ENCODE results near the gene TAF15. TPM values are rescaled to one million over a fixed set of nuclear protein-coding genes. Genes with fewer than 3 reads are reported as not detected.

Gene TAF15
- total RNA-seq = 94.8 TPM
- long read RNA-seq, partial matches to known transcripts = 0 of 3 reads
- long read RNA-seq, other reads (novel, unspliced or antisense) = 0 of 3 reads

DNA sequence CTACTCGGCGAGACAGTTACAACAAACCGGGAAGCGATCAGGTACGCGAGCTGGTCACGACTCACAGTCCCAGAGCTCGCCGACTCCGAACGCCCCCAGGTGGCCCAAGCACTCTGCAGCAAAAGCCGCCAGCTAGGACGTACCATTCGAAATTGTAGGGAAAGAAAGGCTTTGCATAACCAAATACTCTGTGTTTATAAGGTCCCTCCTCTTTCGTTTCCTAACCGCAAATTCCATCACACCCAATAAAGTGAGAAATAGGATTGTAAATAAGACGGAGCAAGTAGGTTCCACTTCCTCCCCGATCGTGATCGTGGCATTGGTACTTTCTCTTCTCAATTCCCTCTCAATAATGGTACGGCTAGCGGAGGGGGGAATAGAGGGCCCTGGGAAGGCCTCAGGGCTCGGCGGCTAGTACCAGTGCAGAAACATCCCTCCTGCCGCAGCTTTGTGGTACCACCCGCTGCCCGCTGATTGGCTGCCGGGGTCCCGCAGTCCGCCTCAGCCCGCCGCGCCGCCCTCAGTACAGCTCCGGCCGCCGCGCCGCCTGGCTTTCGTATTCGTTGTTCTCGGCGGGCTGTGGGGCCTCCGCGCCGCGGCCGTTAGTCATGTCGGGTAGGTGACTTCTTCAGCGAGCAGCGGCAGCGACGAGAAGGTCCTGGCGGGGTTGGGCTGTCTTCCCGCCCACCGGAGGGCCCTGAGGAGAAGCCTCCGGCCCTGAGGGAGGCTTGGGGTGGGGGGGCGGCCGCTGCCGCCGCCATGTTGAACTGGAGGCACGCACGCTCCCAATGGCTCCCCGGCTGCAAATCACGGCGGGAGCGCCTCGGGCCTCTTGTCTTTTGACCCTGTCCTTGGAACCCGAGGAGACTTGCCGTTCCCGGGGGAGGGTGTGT, at the start of gene TAF15:
TSS of gene TAF15 (plus strand) at position 523 of the 893 bp plus-strand sequence. CDS start at position 609, 86 bp downstream.
- intact Hi-C loops (cut with DNase I) = no loop called here
- ATAC-seq (ENCODE audit: poor library complexity) = peak; percentile 98
- DNase-seq = peak; percentile 97

DNA sequence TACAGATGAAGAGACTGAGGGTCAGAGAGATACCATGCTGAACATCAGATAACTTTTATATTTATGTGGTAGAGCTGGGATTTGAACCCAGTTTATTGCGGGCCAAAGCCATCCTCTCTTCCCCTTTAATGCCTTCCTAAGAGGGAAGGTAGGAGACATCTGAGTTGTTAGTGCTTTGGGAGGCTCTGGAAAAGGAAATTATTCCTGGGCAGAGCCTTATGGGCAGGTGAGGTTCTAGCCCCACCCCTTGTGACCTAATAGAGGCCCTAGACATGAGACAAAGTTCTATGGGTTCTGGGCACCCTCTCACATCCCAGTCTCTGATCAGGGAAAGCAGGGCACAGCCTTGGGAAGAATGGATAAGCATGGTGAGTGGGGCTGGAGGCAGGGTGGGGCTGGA, 48.7 kb upstream of the TAF15 start, which contains the start of gene C17orf50:
TSS of gene C17orf50 (plus strand) at position 301 of the 400 bp plus-strand sequence. CDS start at position 356, 55 bp downstream.
- ATAC-seq (ENCODE audit: poor library complexity) (no peak), DNase-seq (no peak)
- intact Hi-C loops (cut with DNase I) = no loop called here

DNA sequence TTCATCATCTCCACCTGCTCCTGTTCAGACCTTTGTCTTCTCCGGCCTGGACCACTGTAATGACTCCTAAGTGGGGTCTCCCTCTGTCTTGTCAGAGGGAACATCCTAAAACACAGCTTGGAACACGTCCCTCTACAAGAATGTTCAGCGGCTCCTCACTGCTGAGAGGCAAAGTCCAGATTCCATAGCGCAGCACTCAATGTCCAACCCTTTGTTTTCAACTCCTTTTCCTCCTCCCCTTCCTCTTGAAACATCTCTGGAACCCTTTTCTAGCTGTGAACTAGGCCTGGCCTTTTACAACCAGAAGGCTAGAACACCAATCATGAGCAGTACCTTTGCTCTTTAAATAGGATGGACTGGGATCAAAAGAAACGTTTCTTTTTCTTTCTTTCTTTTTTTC, 47.7 kb upstream of the TAF15 start:
- no peak for DNase-seq
- intact Hi-C loops (cut with DNase I) = no loop called here
- ATAC-seq (ENCODE audit: poor library complexity) = no peak

DNA sequence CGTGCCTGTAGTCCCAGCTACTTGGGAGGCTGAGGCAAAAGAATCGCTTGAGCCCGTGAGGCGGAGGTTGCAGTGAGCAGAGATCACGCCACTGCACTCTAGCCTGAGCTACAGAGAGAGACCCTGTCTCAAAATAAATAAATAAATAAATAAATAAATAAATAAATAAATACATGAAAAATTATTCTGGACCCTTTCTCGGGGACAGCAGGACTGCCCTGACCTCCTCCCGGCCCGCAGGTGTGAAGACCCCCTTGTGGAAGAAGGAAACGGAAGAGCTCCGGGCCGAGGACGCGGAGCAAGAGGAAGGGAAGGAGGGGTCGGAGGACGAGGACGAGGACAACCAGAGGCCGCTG, 45.5 kb upstream of the TAF15 start:
- DNase-seq (no peak), ATAC-seq (ENCODE audit: poor library complexity) (no peak)
- intact Hi-C loops (cut with DNase I) = loop anchor here (1.0 kb wide), 1 partner anchor 41 kb away; no protein-coding TSS in a partner anchor

DNA sequence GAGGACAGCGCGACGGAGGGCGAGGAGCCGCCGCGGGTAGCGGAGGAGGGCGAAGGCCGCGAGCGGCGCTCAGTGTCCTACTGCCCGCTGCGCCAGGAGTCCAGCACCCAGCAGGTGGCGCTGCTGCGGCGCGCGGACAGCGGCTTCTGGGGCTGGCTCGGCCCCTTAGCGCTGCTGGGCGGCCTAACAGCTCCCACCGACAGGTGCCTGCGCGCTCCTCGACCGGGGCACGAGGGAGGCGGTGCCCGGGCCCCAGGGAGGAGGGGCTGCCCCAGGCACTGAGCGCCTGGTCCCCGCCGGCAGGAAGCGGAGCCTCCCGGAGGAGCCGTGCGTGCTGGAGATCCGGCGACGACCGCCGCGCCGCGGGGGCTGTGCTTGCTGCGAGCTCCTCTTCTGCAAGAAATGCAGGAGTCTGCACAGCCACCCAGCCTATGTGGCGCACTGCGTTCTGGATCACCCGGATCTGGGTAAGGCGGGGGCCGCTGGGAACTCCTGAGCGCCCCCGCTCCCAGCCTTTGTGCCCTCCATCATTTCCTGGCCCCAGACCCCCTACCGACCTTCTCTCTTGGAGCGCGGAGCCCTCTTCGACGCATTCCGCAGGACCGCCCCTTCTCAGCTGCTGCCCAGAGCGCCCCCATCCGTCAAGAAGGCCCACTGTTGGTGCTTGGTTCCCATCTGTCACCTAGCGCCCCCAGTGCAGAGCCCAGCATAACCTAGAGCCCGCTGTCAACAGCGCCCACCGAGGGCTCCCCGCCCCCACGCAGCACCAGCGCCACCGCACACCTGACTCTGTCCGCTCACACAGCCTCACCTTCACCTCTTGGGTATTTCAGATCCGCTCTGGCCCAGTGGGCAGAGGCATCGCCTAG, 44.9 kb upstream of the TAF15 start:
- peak; percentile 99 for ATAC-seq (ENCODE audit: poor library complexity)
- DNase-seq = peak; percentile 93
- intact Hi-C loops (cut with DNase I) = loop anchor here (1.0 kb wide), 1 partner anchor 40 kb away; no protein-coding TSS in a partner anchor

DNA sequence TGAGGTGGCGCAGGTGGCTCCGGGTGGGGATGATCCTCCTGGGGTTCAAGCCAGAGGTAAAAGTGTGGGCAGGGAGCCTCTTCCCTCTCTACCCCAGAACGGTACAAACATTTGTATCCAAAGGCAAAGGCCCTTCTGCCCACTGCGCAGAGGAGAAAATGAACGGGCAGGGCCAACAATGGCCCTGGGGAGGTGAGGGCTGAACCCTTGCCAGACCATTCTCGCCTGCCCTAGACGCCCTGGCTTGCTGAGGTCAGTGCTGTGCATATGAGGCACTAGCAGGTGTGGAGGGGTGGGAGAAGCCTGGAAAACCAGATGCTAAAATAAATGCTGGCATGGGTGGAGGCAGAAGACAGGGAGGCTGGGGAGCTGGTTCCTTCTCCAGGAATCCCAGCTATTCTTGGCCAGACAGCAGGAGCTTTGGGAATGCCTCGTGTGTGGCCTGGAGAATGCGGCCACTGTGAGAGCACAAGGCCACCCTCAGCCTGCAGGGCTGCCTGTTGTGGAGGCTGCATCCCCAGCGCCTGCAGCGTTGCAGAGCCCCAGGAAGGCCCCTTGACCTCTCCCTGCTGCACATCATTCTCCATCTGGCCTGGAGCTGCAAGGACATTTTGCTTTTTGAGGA, 44.1 kb upstream of the TAF15 start:
- intact Hi-C loops (cut with DNase I) = no loop called here

DNA sequence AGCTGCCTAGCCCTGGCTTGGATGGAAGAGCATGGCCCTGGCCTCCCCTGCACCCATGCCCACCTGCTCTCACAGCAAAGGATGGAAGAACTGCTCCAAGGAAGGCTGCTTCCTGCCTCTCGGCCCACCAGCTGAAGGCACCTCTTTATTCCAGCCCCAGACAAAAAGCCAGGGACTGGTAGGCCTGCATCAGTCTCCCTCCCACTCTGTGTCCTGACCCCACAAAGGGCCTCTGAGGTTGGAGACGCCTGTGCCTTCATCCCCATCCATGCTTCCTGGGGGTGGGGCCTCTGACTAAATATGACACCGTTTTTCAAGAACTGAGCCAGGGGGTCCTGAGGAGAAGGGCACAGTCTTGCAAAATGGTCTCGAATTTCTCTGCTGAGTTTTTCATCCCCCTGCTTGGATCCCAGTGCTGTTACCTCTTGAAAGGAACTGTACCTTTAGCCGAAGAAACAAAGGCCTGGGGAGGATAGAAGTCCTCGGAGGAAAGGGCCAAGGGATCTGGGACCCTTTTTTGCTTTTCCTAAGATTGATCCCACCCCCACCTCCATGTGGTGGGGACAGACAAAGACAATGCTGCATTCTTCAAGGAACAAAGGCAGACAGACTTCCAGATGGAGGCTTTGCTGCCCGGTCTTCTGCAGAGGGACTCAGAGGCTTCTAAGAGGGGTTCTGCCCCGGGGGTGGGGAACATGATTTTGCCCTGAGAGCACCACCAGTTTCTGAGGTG, 43.4 kb upstream of the TAF15 start:
- DNase-seq (no peak), ATAC-seq (ENCODE audit: poor library complexity) (no peak)
- intact Hi-C loops (cut with DNase I) = no loop called here

More for the DNA sequence above, 44.1 kb upstream of the TAF15 start:
- DNase-seq = no peak
- no peak for ATAC-seq (ENCODE audit: poor library complexity)

DNA sequence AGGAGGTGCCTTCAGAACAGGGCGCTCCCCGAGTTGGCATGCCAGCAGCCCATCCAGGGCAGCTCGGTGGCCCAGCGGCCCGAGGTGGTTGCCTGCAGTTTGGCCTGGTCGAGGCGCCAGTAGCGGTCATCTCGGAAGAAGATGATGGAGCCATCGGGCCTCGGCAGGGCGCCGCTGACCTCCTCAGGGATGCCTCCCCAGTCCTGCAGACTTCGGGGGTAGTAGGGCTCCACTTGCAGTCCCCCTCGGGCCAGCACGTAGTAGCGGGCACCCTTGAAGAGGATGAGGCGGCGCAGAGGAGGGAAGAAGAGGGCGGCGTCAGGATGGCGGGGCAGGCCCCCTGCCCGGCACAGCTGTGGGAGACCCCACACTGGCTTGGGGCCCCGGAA, 42.8 kb upstream of the TAF15 start:
- intact Hi-C loops (cut with DNase I) = no loop called here
- ATAC-seq (ENCODE audit: poor library complexity) (no peak), DNase-seq (no peak)

DNA sequence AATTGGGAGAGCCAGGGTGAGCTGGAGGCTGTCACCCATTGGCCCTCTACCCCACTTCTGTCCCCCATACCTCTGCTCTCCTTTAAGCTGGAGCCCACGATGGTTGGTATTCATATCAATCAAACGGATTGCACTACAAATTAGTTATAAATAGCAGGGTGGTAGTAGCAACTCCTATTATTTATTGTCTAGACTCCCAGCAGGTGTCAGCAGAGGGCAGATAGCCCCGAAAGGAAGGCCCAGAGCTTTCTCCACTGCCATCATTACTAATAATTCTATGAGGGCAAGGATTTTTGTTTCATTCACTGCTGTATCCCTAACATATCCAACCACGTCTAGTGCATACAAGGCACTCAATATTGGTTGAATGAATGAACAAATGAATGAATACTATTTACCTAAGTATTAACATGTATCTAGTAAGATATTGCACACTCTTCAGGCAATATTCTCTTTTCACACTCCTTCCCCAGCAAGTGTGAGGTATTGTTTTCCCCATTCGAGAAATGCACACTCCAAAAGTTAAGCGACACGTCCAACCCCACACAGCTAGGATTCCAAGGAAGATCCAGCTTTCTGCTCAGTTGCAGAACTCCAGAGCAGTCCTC, 42.3 kb upstream of the TAF15 start:
- ATAC-seq (ENCODE audit: poor library complexity) (peak; percentile 30), DNase-seq (no peak)
- intact Hi-C loops (cut with DNase I) = no loop called here

DNA sequence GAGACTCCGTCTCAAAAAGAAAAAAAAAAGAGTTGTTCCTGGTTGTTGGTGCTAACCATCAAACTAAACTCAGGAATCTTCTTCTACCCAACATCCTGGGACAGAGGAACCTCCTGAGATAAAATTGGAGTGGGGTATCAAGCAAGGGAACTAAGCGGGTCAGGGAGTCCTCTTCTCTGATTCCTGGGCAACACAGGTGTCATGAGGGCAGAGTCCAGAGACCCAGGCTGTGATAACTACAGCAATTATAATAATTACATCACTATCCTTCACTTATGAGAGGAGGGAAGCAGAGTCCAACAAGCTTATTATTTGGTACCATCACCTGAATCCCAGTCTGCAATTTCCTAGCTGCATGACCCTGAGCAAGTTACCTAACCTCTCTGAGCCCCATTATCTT, 40.5 kb upstream of the TAF15 start:
- DNase-seq = no peak
- ATAC-seq (ENCODE audit: poor library complexity) = no peak
- intact Hi-C loops (cut with DNase I) = no loop called here

DNA sequence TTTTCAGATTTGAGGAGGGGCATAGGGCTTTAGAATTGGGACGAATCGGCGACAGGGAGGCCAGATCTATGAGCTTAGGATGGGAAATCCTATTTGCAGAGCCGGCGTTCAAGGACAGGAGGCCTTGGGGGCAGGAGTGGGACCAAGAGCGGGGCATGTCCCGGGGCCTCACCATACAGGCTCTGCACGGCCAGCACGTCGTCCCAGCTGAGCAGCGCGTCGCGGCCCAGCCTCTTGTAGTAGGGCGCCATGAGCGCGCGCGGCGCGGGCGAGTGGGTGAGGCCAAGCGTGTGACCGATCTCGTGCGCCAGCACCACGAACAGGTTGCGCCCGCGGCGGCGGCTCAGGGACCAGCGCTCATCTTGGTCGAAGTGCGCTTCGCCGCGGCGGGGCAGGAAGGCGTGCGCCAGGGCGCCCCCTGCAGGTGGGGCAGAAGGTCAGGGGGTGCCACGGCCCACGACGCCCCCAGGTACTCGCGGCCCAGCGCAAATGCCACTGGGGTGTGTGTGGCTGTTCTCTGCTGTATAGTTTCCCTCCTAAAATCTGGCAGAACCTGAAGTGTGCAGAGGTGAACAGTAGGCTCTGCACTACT, 39.3 kb upstream of the TAF15 start:
- no peak for DNase-seq
- intact Hi-C loops (cut with DNase I) = no loop called here
- no peak for ATAC-seq (ENCODE audit: poor library complexity)

DNA sequence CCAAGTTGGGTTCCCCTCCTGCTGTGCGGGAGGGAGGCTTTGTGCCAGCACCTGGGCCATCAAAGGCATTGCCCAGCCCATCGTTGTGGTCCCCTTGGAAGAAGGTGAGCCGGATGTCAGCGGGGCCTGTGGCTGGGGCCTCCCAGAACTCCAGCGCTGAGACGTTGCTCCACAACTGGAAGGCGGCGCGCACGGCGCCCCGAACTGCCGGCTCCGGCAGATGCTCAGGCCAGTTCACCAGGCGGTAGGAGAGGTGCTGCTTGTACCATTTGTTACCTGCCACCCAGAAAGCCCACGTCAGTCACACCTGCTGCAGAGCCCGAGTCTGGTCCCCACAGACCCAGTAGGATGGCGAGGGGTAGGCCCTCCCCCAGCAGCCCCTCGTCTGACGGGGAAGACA, 36.2 kb upstream of the TAF15 start:
- intact Hi-C loops (cut with DNase I) = no loop called here
- no peak for ATAC-seq (ENCODE audit: poor library complexity)
- no peak for DNase-seq

DNA sequence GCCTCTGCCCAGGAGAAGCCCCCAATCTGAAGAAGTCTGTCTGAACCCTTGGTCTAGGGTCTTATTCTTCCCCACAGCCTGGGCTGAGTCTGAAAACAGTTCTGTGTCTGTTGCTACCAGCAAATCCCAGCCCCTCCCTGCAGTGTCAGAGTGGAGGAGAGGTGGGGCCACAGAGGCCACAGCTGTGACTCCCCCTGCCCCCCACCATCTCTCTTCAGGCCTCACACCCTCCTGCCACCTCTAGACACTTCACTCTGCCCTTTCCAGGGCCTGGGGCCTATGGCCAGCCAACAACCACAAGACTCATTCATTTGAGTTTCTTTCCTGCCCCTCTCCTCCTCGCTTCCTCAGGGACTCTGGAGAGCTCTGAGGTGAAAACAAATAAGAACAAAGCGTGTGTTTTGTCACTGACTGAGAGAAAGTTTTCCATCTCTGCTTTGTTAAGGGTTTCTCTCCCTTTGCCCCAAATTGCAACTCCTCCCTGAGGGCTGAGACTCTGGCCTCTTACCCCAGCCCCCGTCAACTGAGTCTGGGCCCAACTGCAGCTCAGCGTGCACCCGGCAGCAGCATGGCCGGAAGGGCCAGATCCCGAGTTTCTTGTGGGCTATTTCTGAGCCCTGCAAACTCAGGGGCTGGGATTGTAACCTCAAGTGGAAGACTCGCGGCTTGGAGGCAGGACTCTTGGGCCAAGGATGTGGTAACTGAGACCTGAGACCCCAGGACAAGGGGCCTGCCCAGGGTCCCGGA, 35.4 kb upstream of the TAF15 start:
- ATAC-seq (ENCODE audit: poor library complexity) = no peak
- intact Hi-C loops (cut with DNase I) = no loop called here

DNA sequence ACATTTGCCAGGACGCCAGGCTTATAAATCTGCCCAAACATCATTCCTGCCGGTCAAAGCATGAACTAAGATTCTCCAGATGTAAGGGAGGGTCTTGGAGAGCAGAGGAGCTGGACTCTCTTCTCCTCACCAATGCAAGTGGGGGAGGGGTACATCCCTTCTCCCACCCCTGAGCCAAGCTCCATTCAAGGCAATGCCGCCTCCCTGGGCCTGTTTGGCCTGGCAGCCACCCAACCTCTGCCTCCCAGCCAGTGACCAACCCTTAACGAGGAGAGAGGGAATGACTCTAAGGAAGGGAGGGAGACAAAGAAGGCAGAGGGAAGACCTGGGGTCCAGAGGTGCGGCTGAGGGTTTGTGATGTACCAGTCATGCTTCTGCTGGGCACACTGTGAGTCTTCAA, 34.8 kb upstream of the TAF15 start:
- intact Hi-C loops (cut with DNase I) = no loop called here
- peak; percentile 71 for DNase-seq
- ATAC-seq (ENCODE audit: poor library complexity) = peak; percentile 57

More for the DNA sequence above, 35.4 kb upstream of the TAF15 start:
- DNase-seq = no peak

DNA sequence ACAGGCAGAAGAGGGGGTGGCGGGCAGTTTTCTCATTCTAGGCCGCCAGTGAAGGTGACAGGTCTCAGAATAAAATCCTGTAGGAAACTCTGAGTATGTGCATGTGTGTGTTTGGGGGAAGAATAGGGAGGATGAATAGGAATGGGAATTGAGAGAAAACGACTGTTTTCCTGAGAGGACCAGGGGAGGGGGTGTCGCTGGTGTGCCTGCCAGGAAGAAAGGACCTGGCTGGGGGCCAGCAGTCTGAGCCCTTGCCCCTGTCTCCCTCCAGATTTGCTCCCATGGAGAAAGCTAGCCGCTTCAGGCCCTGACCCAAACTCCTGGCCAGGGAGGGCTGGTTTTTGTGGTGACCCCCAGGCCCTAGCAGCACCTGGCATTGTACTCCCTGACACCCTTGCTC, 34.2 kb upstream of the TAF15 start:
- intact Hi-C loops (cut with DNase I) = no loop called here
- DNase-seq = no peak
- ATAC-seq (ENCODE audit: poor library complexity) = no peak

DNA sequence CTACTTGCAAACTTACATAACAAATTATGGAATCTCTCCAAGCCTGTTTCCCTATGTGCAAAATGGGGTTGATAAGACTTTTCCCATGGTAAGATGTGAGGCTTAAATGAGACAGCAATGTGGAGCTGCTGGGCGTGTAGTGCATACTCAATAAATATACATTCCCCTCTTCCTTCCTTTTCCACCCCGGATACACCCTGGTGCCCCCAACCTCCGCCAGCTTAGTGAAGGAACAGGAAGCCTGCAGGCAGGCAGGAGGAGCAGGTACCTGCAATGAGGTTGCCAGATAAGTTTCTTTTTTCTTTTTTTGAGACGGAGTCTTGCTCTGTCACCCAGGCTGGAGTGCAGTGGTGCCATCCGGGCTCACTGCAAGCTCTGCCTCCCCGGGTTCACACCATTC, 33.7 kb upstream of the TAF15 start:
- DNase-seq (no peak), ATAC-seq (ENCODE audit: poor library complexity) (no peak)
- intact Hi-C loops (cut with DNase I) = no loop called here

DNA sequence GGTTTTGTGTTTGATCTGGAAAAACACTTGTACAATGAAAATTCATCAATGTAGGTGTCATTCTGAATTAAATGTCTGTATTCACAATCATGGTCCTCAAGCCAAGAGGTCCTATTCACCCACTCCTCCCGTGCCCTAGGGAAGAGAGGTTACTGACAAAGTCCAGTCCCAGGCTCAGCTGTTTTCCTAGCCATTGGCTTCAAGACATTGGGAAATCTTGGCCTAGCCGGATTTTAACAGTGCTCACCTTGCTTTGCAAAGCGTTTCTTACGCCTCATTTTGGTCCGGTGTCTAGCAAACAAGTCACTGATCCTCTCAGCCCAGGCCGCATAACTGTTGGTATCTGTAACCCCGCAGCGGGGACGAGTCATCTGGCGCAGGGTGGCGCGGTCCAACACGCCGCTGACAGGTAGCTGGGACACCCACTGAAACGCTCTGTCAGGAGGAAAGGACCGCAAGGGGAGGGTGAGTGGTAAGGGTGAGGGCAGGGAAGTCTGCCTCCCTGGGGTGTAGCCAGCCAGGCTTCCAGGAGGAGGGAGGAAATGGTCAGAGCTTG, 30.6 kb upstream of the TAF15 start:
- intact Hi-C loops (cut with DNase I) = no loop called here
- ATAC-seq (ENCODE audit: poor library complexity) = no peak
- DNase-seq = no peak
